IMR-90 (cell line): ENCODE measurements around the gene LSM7. TPM values are rescaled to one million over a fixed set of nuclear protein-coding genes. Genes with fewer than 3 reads are reported as not detected.

Source experiments
- ATAC-seq: fragments of 200-7000 bp; cut with Tn5 transposase; 2 replicates; pipeline ENCODE4 v1.9.1; 2020; ENCODE audit warnings: low read depth, mild to moderate bottlenecking, moderate library complexity
- BruUV-seq: library from RNA; stranded (reverse); fragments of 400-500 nt; replicated peaks from 2 replicates; lab custom pipeline; 2021; lab: Mats Ljungman, UMichigan
- CTCF ChIA-PET: fragments of 300-600 bp; formaldehyde crosslinking; extraction: SDS; loops from one replicate; lab custom pipeline; 2021; ENCODE audit warnings: antibody characterized with exemption; lab: Yijun Ruan, JAX
- POLR2A ChIA-PET: fragments of 300-600 bp; sonication (Branson Sonifier 250); formaldehyde crosslinking; loops from one replicate; lab custom pipeline; 2022; ENCODE audit warnings: antibody characterized with exemption; ENCODE audit not compliant: unreplicated experiment; lab: Charles Lee
- DNase-seq: peaks from one replicate; pipeline ENCODE4 v3.0.0; 2013
- H2AFZ ChIP-seq: replicated peaks from 2 replicates; pipeline ENCODE3; 2013; ENCODE audit warnings: low read length, mild to moderate bottlenecking; ENCODE audit not compliant: poor library complexity
- H2AK5ac ChIP-seq: 2 replicates; pipeline ENCODE4 v1.6.1; 2013; ENCODE audit warnings: low read depth, low read length, inconsistent platforms
- H2AK9ac ChIP-seq: replicated peaks from 2 replicates; pipeline ENCODE3; 2013; ENCODE audit warnings: mild to moderate bottlenecking, low read depth, low read length, moderate library complexity; ENCODE audit not compliant: poor library complexity
- H2BK120ac ChIP-seq: 2 replicates; pipeline ENCODE4 v1.6.1; 2013; ENCODE audit warnings: low read depth, low read length, inconsistent platforms
- H2BK15ac ChIP-seq: 3 replicates; pipeline ENCODE4 v1.6.1; 2013; ENCODE audit warnings: low read depth, low read length, inconsistent platforms
- H2BK20ac ChIP-seq: 2 replicates; pipeline ENCODE4 v1.6.1; 2013; ENCODE audit warnings: low read depth, mild to moderate bottlenecking, inconsistent platforms, low read length, moderate library complexity
- H2BK5ac ChIP-seq: 2 replicates; pipeline ENCODE4 v1.6.1; 2013; ENCODE audit warnings: mild to moderate bottlenecking, low read depth, low read length, inconsistent platforms; ENCODE audit not compliant: poor library complexity, severe bottlenecking
- H3K14ac ChIP-seq: replicated peaks from 2 replicates; pipeline ENCODE4 v1.6.1; 2013; ENCODE audit warnings: low read depth, low read length, inconsistent platforms
- H3K18ac ChIP-seq: 2 replicates; pipeline ENCODE4 v1.6.1; 2013; ENCODE audit warnings: low read depth, low read length, control low read depth
- H3K23ac ChIP-seq: 2 replicates; pipeline ENCODE4 v1.6.1; 2013; ENCODE audit warnings: low read depth, low read length, inconsistent platforms
- H3K27ac ChIP-seq: 2 replicates; pipeline ENCODE4 v1.5.1; 2013; ENCODE audit warnings: mild to moderate bottlenecking, control low read depth, low read length; ENCODE audit not compliant: insufficient read depth
- H3K27me3 ChIP-seq: 2 replicates; pipeline ENCODE4 v1.6.1; 2013; ENCODE audit warnings: low read length; ENCODE audit not compliant: control insufficient read depth, insufficient read depth
- H3K36me3 ChIP-seq: 2 replicates; pipeline ENCODE4 v1.6.1; 2013; ENCODE audit warnings: low read length, mixed read lengths; ENCODE audit not compliant: control insufficient read depth, insufficient read depth
- H3K4ac ChIP-seq: 2 replicates; pipeline ENCODE4 v1.6.1; 2013; ENCODE audit warnings: low read depth, low read length, inconsistent platforms
- H3K4me1 ChIP-seq: 2 replicates; pipeline ENCODE4 v1.6.1; 2013; ENCODE audit warnings: low read length, mixed read lengths; ENCODE audit not compliant: control insufficient read depth, insufficient read depth
- H3K4me2 ChIP-seq: 2 replicates; pipeline ENCODE4 v1.6.1; 2013; ENCODE audit warnings: low read depth, mild to moderate bottlenecking, control low read depth, low read length, moderate library complexity
- H3K4me3 ChIP-seq: 2 replicates; pipeline ENCODE4 v1.5.1; 2013; ENCODE audit warnings: low read depth, mild to moderate bottlenecking, control low read depth, low read length, moderate library complexity; ENCODE audit not compliant: insufficient read depth
- H3K56ac ChIP-seq: 2 replicates; pipeline ENCODE4 v1.6.1; 2013; ENCODE audit warnings: low read length, inconsistent platforms; ENCODE audit not compliant: insufficient read depth; ENCODE audit errors: extremely low read depth
- H3K79me1 ChIP-seq, 2 experiments: 2 replicates each; pipeline ENCODE4 v1.6.1; 2013; ENCODE audit warnings: low read length in 2 of 2, inconsistent platforms in 1 of 2, low read depth in 1 of 2
- H3K9ac ChIP-seq: 2 replicates; pipeline ENCODE4 v1.6.1; 2013; ENCODE audit warnings: low read depth, low read length, control low read depth
- H3K9me1 ChIP-seq: 2 replicates; pipeline ENCODE4 v1.6.1; 2013; ENCODE audit warnings: low read length, inconsistent platforms; ENCODE audit not compliant: insufficient read depth
- H3K9me3 ChIP-seq: 2 replicates; pipeline ENCODE4 v1.6.1; 2013; ENCODE audit warnings: low read length; ENCODE audit not compliant: control insufficient read depth, insufficient read depth
- H4K20me1 ChIP-seq: 2 replicates; pipeline ENCODE4 v1.6.1; 2013; ENCODE audit warnings: low read length, inconsistent platforms; ENCODE audit not compliant: insufficient read depth
- H4K5ac ChIP-seq: 2 replicates; pipeline ENCODE4 v1.6.1; 2013; ENCODE audit warnings: mild to moderate bottlenecking, low read depth, low read length, control low read depth
- H4K8ac ChIP-seq, 2 experiments: 2 replicates each; pipeline ENCODE4 v1.6.1; 2013; ENCODE audit warnings: low read depth in 2 of 2, low read length in 2 of 2, control low read depth in 1 of 2, inconsistent platforms in 1 of 2
- H4K91ac ChIP-seq: 2 replicates; pipeline ENCODE4 v1.6.1; 2013; ENCODE audit warnings: low read depth, low read length, inconsistent platforms; ENCODE audit not compliant: insufficient read depth
- MXI1 ChIP-seq: IDR thresholded peaks from 2 replicates; pipeline ENCODE4 v1.6.1; 2012; ENCODE audit warnings: low read depth, mild to moderate bottlenecking, low read length, moderate library complexity, borderline replicate concordance
- NFE2L2 ChIP-seq: fragments of 150-350 bp; IDR thresholded peaks from 2 replicates; pipeline ENCODE4 v1.6.1; 2016; ENCODE audit warnings: low read depth, mild to moderate bottlenecking, low read length
- RFX5 ChIP-seq: IDR thresholded peaks from 2 replicates; pipeline ENCODE4 v1.8.0; 2012; ENCODE audit warnings: low read depth, mild to moderate bottlenecking, low read length, moderate library complexity
- WGBS, 2 experiments: methylation state at CpG; one replicate each; pipeline versions ENCODE4 v1.1.5 to v1.1.7; 2013; ENCODE audit warnings: missing lambda C conversion rate in 2 of 2; ENCODE audit not compliant: insufficient read length in 1 of 2; ENCODE audit errors: extremely low coverage in 2 of 2; 5-methylcytosine and 5-hydroxymethylcytosine counted together
- dilution Hi-C: fragments of 300-500 bp; cut with HindIII; formaldehyde crosslinking; loops from one replicate; pipeline ENCODE4 v1.14.3; 2018; ENCODE audit warnings: low sequenced_read_pairs; ENCODE audit not compliant: unreplicated experiment
- in situ Hi-C: fragments of 300-500 bp; cut with MboI; formaldehyde crosslinking; loops from 3 replicates; pipeline ENCODE4 v1.14.3; 2019; ENCODE audit warnings: low sequenced_read_pairs, inconsistent platforms, mixed read lengths
- intact Hi-C: fragments of 100-400 bp; cut with micrococcal nuclease; formaldehyde crosslinking; loops from 2 replicates; pipeline ENCODE4 v1.10.0; 2022
- polyA plus RNA-seq, 3 experiments: library from polyadenylated mRNA; depleted of rRNA; stranded (reverse); fragments of >200 nt; gene quantifications; 2 replicates each; pipeline ENCODE4 v1.2.3, GENCODE V29; 2012; ENCODE audit warnings: low replicate concordance in 1 of 3
- total RNA-seq: library from RNA; depleted of rRNA; stranded (reverse); fragments of >200 nt; gene quantifications from 2 replicates; pipeline ENCODE4 v1.2.3, GENCODE V29; 2012

Gene LSM7
- total and polyA plus RNA-seq, 2 of the 4 experiments (the other 2 are of a cell fraction) = 145 to 708 TPM

- no TSS peak for BruUV-seq
- Histone ChIP-seq H3K14ac (no peak overlapping the region), H3K23ac (no peak overlapping the region), H2BK5ac (no peak overlapping the region), H3K27me3 (peaks cover 64% of the 10 kb centered on the region), H3K79me1 (no peaks in the 10 kb centered on the region), H2AK9ac (peak overlapping the region; percentile 72), H3K18ac (no peak overlapping the region), H3K4me2 (peak overlapping the region; percentile 49; the same call in 1 of the 2 replicates), H4K5ac (no peak overlapping the region), H3K4me1 (peaks cover 5% of the 10 kb centered on the region), H3K56ac (no peak overlapping the region), H3K4ac (no peak overlapping the region), H3K9ac (no peak overlapping the region), H2AFZ (peak overlapping the region; percentile 75), H3K4me3 (no peak overlapping the region), H3K36me3 (no peaks in the 10 kb centered on the region), H3K27ac (no peak overlapping the region), H3K9me1 (no peaks in the 10 kb centered on the region), H4K91ac (no peak overlapping the region), H2BK120ac (no peak overlapping the region), H2AK5ac (no peak overlapping the region), H2BK15ac (no peak overlapping the region), H3K9me3 (no peaks in the 10 kb centered on the region), H4K20me1 (peaks cover 26% of the 10 kb centered on the region; the same call in 1 of the 2 replicates), H2BK20ac (no peak overlapping the region), H4K8ac (no peak overlapping the region)
- 2% methylated on average over 41 of the region's 67 CpGs; no CpG with 5 or more reads in 1 of the 2 experiments for WGBS, 2 experiments
- intact Hi-C loops (no loop called here), dilution Hi-C loops (no loop called here), in situ Hi-C loops (no loop called here)
- ChIA-PET POLR2A (no interaction called here), CTCF (interaction anchor here (1.1 to 1.6 kb wide), 2 partner anchors 25 to 55 kb away, joined by 4 read pairs; partner anchors contain the start of gene PLEKHJ1)
- DNase-seq (no peak), ATAC-seq (0 out of 2 replicates have a peak, but pooled peaks have one; percentile 6)
- TF ChIP-seq MXI1 (peak; percentile 65; the same call in 1 of the 2 replicates), RFX5 (no peak), NFE2L2 (no peak)
These were observed 37.1 kb downstream of the LSM7 start for GRCh38 chr19:2291185-2291751.
